Lung (tissue), 12 donors: ENCODE results near the gene DBNL. TPM values are rescaled to one million over a fixed set of nuclear protein-coding genes. Genes with fewer than 3 reads are reported as not detected.

Source experiments
- ATAC-seq: fragments of 200-7000 bp; cut with Tn5 transposase; one replicate; pipeline ENCODE4 v1.9.1; 2020; ENCODE audit warnings: moderate number of reproducible peaks; ENCODE audit not compliant: insufficient read depth, low FRiP score
- DNase-seq, 3 donors: peaks; one replicate each; pipeline ENCODE4 v3.0.0-alpha.2; 2013 to 2017
- H3K27ac ChIP-seq, 2 donors: one replicate each; pipeline ENCODE4 v1.5.1; 2013; ENCODE audit warnings: mild to moderate bottlenecking in 2 of 2, moderate library complexity in 2 of 2, control low read depth in 1 of 2, inconsistent platforms in 1 of 2, low read depth in 1 of 2, low read length in 1 of 2
- H3K27me3 ChIP-seq, 3 donors: one replicate each; pipeline ENCODE4 v1.5.1; 2013; ENCODE audit warnings: low read length in 2 of 3; ENCODE audit not compliant: control insufficient read depth in 3 of 3, insufficient read depth in 3 of 3
- H3K36me3 ChIP-seq, 4 donors: one replicate each; pipeline ENCODE4 v1.5.1; 2013; ENCODE audit warnings: low read length in 4 of 4, mild to moderate bottlenecking in 1 of 4, moderate library complexity in 1 of 4; ENCODE audit not compliant: control insufficient read depth in 4 of 4, insufficient read depth in 4 of 4
- H3K4me1 ChIP-seq, 5 donors: one replicate each; pipeline ENCODE4 v1.5.1; 2013; ENCODE audit warnings: low read length in 5 of 5, mild to moderate bottlenecking in 2 of 5, moderate library complexity in 1 of 5; ENCODE audit not compliant: control insufficient read depth in 5 of 5, insufficient read depth in 5 of 5
- H3K4me3 ChIP-seq: one replicate; pipeline ENCODE4 v1.5.1; 2013; ENCODE audit warnings: mild to moderate bottlenecking, control low read depth, moderate library complexity
- H3K9ac ChIP-seq, 2 donors: one replicate each; pipeline ENCODE4 v1.5.1; 2013; ENCODE audit warnings: low read length in 2 of 2, control low read depth in 1 of 2; ENCODE audit not compliant: insufficient read depth in 1 of 2
- H3K9me3 ChIP-seq, 4 donors: one replicate each; pipeline ENCODE4 v1.5.1; 2013; ENCODE audit warnings: low read length in 3 of 4, mild to moderate bottlenecking in 1 of 4, moderate library complexity in 1 of 4; ENCODE audit not compliant: control insufficient read depth in 4 of 4, insufficient read depth in 3 of 4
- WGBS, 2 donors: extraction: QIAGEN DNeasy Blood & Tissue Kit; methylation state at CpG; one replicate each; pipeline ENCODE4 v1.1.7; 2013; 5-methylcytosine and 5-hydroxymethylcytosine counted together
- polyA plus RNA-seq, 2 donors: library from polyadenylated mRNA; stranded (reverse); fragments of 200-250 nt; gene quantifications; one replicate each; pipeline ENCODE4 v1.2.1, GENCODE V29; 2013
- total RNA-seq, 2 donors: library from RNA; depleted of rRNA in 1 of 2; stranded (reverse); fragments of >200 nt in 1 of 2; gene quantifications; one replicate each; pipeline ENCODE4 v1.2.1, GENCODE V29; 2014 to 2021
- TF ChIP-seq, protein P1 (sequence below): IDR thresholded peaks from 2 replicates; pipeline ENCODE4 v1.5.1; 2012; ENCODE audit warnings: mild to moderate bottlenecking; ENCODE audit errors: control extremely low read depth, extremely low read depth
- donor health status: control.
- donor health status: control.
- donor health status: Bipolar disorder and iron deficiency.
- donor health status: healthy.
- donor health status: DM: yes; HTN: yes; CAD: no.

DBNL gene
- total and polyA plus RNA-seq, 4 donors, result 65.9 to 209 (median 116) TPM

DNA sequence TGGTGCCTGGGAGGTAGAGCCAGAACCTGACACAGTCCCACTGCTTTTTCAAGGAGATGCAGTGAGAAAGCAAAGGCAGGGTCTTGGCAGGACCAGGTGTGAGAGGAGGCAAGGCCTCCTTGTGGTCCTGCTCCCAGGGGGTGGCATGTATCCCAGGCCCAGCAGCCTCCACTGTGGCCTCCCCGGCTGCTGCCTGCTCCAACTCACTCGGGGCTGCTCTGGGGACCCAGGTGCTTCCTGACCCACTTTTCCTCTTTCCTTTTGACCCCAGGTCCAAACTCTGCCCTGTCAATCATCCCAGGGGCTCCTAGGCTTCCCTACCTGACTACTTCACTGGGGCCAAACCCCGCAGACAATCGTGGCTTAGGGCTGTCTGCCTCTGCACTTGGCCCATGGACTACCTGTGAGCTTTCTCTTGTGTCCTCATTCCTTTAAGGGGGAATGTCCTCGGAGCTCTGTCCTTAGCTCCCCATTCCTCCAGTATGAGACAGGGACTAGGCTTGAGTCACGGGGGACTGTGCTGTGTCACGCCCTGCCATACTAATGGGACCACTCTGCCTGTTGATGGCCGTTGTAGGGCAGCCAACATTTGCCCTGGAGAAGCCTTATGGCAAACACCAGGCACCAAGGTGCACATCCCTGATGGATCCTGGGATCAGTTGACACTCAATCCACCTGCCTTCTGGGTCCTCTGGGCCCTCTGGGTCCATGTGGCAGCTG lies 58.5 kb downstream of the DBNL start:
- Histone ChIP-seq H3K27me3 (no peaks in the 10 kb centered on the region), H3K27ac (peak overlapping the region in 1 of 2 donors; percentile 46), H3K9ac (no peak overlapping the region), H3K4me1 (peaks cover 0 to 27% (median 3%) of the 10 kb centered on the region in 5 donors), H3K9me3 (no peaks in the 10 kb centered on the region), H3K4me3 (no peak overlapping the region), H3K36me3 (peaks cover 0 to 5% (median under 1%) of the 10 kb centered on the region in 4 donors)
- TF ChIP-seq, protein P1, sequence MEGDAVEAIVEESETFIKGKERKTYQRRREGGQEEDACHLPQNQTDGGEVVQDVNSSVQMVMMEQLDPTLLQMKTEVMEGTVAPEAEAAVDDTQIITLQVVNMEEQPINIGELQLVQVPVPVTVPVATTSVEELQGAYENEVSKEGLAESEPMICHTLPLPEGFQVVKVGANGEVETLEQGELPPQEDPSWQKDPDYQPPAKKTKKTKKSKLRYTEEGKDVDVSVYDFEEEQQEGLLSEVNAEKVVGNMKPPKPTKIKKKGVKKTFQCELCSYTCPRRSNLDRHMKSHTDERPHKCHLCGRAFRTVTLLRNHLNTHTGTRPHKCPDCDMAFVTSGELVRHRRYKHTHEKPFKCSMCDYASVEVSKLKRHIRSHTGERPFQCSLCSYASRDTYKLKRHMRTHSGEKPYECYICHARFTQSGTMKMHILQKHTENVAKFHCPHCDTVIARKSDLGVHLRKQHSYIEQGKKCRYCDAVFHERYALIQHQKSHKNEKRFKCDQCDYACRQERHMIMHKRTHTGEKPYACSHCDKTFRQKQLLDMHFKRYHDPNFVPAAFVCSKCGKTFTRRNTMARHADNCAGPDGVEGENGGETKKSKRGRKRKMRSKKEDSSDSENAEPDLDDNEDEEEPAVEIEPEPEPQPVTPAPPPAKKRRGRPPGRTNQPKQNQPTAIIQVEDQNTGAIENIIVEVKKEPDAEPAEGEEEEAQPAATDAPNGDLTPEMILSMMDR, result no peak
- DNase-seq, result no peak
- no peak for ATAC-seq
- WGBS, 2 donors, result 74 to 80% methylated on average over 8 of the region's 8 CpGs

DNA sequence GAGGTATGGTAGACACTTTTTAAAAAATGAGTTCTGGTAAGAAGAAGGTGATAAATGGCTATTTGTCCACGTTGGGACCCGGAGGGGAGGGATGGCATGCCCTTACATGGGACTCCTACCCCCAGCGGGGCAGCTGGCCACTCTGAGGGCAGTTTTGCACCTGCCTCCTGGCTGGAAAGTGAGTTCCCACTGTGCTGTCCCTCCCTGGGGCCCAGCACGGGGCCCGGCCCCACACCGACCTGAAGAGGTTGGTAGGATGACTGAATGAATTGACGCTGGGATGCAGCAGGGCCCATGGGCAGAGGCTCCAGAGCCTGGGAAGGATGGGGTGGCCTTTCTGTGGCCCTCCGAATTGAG lies 59.0 kb downstream of the DBNL start:
- DNase-seq (no peak), ATAC-seq (no peak)
- TF ChIP-seq, protein P1, result no peak
- 58 to 65% methylated on average over 8 of the region's 8 CpGs for WGBS, 2 donors
- H3K27me3 ChIP-seq, result no peaks in the 10 kb centered on the region
- peaks cover 0 to 9% (median 2%) of the 10 kb centered on the region in 4 donors for H3K36me3 ChIP-seq
- H3K27ac ChIP-seq, result peak overlapping the region in 1 of 2 donors; percentile 46
- peaks cover 0 to 27% (median 3%) of the 10 kb centered on the region in 5 donors for H3K4me1 ChIP-seq
- H3K4me3 ChIP-seq, result no peak overlapping the region
- H3K9me3 ChIP-seq, result no peaks in the 10 kb centered on the region
- H3K9ac ChIP-seq, result no peak overlapping the region

DNA sequence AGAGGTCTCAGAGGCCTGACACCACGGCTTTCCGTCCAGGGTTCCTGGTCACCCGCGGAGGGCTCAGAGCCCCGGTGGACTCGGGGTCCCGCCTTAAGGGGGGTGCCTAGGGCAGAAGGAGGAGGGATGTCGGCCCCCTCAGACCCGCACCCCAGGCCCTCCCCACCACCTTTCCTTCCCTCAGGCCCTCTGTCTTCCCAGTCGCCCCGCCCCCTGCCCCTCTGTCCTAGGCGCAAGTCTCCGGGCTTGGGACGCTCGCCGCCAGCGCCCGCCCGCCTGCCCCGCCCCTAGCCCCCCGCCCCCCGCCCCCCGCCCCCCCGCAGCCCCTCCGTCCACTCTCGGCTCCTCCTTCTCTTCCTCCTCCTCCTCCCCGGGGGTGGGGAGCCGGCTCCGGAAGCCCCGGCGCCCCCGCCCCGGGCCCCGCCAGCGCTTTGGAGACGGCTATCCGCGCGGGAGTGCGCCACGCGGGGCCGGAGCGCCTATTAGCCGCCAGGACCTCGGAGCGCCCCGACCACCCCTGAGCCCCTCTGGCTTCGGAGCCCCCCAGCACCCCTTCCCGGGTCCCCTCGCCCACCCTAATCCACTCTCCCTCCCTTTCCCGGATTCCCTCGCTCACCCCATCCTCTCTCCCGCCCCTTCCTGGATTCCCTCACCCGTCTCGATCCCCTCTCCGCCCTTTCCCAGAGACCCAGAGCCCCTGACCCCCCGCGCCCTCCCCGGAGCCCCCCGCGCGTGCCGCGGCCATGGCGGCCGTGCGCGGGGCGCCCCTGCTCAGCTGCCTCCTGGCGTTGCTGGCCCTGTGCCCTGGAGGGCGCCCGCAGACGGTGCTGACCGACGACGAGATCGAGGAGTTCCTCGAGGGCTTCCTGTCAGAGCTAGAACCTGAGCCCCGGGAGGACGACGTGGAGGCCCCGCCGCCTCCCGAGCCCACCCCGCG lies 59.7 kb downstream of the DBNL start, which contains the start of gene AEBP1:
Gene AEBP1, plus strand, starts transcription at position 423 of the 937 bp plus-strand sequence. Its CDS starts 321 bp downstream, at position 744.
- H3K9me3 ChIP-seq, result no peaks in the 10 kb centered on the region
- DNase-seq (peak; percentile 65 to 70 (median 67)), ATAC-seq (no peak)
- peak within 1 kb of the TSS; percentile 11 to 25 for H3K9ac ChIP-seq
- H3K27me3 ChIP-seq, result no peaks in the 10 kb centered on the region
- TF ChIP-seq, protein P1, result no peak
- peak within 1 kb of the TSS; percentile 34 for H3K4me3 ChIP-seq
- WGBS, 2 donors, result 3% methylated on average over 68 to 84 of the region's 87 CpGs
- peaks cover 0 to 11% (median 4%) of the 10 kb centered on the region in 4 donors for H3K36me3 ChIP-seq
- H3K4me1 ChIP-seq, result peaks cover 0 to 27% (median 3%) of the 10 kb centered on the region in 5 donors
- H3K27ac ChIP-seq, result peak within 1 kb of the TSS in 1 of 2 donors; percentile 81
